ENCODE measurements around the gene RPS18. TPM values are rescaled to one million over a fixed set of nuclear protein-coding genes. Genes with fewer than 3 reads are reported as not detected.

Gene RPS18
- total and polyA plus RNA-seq, 2 of the 4 experiments (the other 2 are of a cell fraction) = 6,577 to 8,417 TPM

DNA sequence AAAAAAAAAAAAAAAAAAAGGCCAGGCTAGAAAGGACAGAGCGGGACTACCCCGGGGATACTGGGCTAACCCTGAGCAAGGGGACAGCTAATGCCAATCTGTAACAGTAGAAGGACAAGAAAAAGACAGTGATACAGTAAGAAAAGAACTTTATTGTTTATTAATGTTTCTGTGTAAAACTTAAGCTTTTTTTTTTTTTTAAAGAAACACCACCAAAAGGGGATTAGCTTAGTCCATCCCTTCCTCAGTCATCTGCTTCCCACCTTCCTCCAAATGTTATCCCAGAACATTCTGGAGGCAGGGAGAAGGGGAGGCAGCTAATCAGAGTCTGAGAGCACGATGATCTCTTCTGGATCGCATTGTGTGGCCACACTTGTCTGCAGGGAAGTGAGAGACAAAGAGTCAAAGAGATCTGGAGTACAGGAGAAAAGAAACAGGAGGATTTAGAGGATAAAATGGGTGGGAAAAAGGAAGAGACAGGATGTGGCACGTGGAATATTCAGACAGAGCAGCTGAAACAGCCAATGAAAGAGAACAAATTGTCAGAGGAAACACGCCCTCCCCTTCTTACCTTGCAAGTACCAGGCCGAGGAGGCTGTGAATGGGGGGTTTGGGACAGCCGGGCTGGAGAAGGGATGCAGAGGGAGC is 46.7 kb downstream of the RPS18 start (continued):
- no peak for TF ChIP-seq SMC3 (IDR thresholded peaks at IDR 0.05; ENCODE audit: low read depth, low read length)

DNA sequence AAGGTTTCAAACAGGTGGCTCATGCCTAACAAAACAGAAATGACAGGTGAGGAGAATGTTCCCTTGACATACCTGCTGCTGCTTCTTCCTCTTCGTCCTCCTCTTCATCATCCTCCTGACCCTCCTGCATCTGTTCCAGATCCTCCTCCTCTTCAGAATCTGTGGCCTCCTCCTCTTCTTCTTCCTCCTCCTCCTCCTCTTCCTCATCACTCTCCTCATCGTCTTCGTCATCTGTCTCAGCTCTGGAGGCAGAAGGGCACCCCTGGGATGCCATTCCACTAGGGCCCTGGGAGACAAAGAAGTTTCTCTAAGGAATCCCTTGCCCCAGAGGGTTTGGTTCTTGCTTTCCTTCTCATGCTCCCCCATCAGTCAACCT is 48.1 kb downstream of the RPS18 start:
- Histone ChIP-seq H2BK15ac (ENCODE audit: low read depth, low read length) (peak overlapping the region; percentile 86), H3K27me3 (ENCODE audit: control insufficient read depth, insufficient read depth, low read length) (no peaks in the 10 kb centered on the region), H3K9me1 (ENCODE audit: insufficient read depth, low read length) (peaks cover 22% of the 10 kb centered on the region), H3K18ac (ENCODE audit: low read depth, low read length) (peak overlapping the region; percentile 74), H3K4me1 (ENCODE audit: control insufficient read depth, insufficient read depth, low read length) (peaks cover 33% of the 10 kb centered on the region), H3K56ac (ENCODE audit: extremely low read depth, insufficient read depth, low read length) (peak overlapping the region; percentile 84), H2AFZ (replicated peaks; ENCODE audit: low read length, poor library complexity) (peak overlapping the region; percentile 71), H3K9me3 (ENCODE audit: control insufficient read depth, insufficient read depth, low read length) (no peaks in the 10 kb centered on the region), H2BK20ac (ENCODE audit: low read depth, low read length) (peak overlapping the region; percentile 77), H2AK5ac (ENCODE audit: low read depth, low read length) (peak overlapping the region; percentile 96), H4K91ac (ENCODE audit: insufficient read depth, low read depth, low read length) (peak overlapping the region; percentile 96), H3K23ac (ENCODE audit: low read depth, low read length) (peak overlapping the region; percentile 94), H3K4me3 (ENCODE audit: insufficient read depth, low read depth, low read length) (peak overlapping the region; percentile 25), H3K36me3 (ENCODE audit: control insufficient read depth, insufficient read depth, low read length) (peaks cover 28% of the 10 kb centered on the region), H3K27ac (ENCODE audit: insufficient read depth, low read length) (peak overlapping the region; percentile 98), H3K14ac (replicated peaks; ENCODE audit: low read depth, low read length) (peak overlapping the region; percentile 95), H3K4ac (ENCODE audit: low read depth, low read length) (peak overlapping the region; percentile 98), H2AK9ac (replicated peaks; ENCODE audit: low read depth, low read length, poor library complexity) (peak overlapping the region; percentile 98), H3K79me1 (ENCODE audit: low read depth in 1 of 2, low read length in 2 of 2) (peaks cover 30 to 64% of the 10 kb centered on the region in 2 experiments), H2BK5ac (ENCODE audit: low read depth, low read length, poor library complexity, severe bottlenecking) (peak overlapping the region; percentile 97), H4K5ac (ENCODE audit: low read depth, low read length) (peak overlapping the region; percentile 80), H4K20me1 (ENCODE audit: insufficient read depth, low read length) (peaks cover 10% of the 10 kb centered on the region), H4K8ac (ENCODE audit: low read depth in 2 of 2, low read length in 2 of 2) (peak overlapping the region; percentile 83 to 93), H2BK120ac (ENCODE audit: low read depth, low read length) (peak overlapping the region; percentile 89), H3K4me2 (ENCODE audit: low read depth, low read length) (peak overlapping the region; percentile 78), H3K9ac (ENCODE audit: low read depth, low read length) (peak overlapping the region; percentile 89)
- no TSS peak for BruUV-seq (replicated peaks)
- ChIA-PET CTCF (no interaction called here), POLR2A (ENCODE audit: unreplicated experiment) (no interaction called here)
- in situ Hi-C loops (cut with MboI; ENCODE audit: low sequenced_read_pairs) = no loop called here
- ATAC-seq (ENCODE audit: low read depth) (no peak), DNase-seq (no peak)
- WGBS, 2 experiments (ENCODE audit: extremely low coverage in 2 of 2, insufficient read length in 1 of 2) = 79% methylated on average over 3 of the region's 3 CpGs; no CpG with 5 or more reads in 1 of the 2 experiments
- TF ChIP-seq MAFK (IDR thresholded peaks at IDR 0.05; ENCODE audit: low read depth, low read length) (no peak), BHLHE40 (IDR thresholded peaks at IDR 0.05; ENCODE audit: low read depth, low read length) (no peak), RAD21 (IDR thresholded peaks at IDR 0.05; ENCODE audit: low read length) (no peak), POLR2A (IDR thresholded peaks at IDR 0.05; ENCODE audit: low read depth, low read length) (no peak), SMC3 (IDR thresholded peaks at IDR 0.05; ENCODE audit: low read depth, low read length) (no peak)
- TF ChIP-seq, protein P1, sequence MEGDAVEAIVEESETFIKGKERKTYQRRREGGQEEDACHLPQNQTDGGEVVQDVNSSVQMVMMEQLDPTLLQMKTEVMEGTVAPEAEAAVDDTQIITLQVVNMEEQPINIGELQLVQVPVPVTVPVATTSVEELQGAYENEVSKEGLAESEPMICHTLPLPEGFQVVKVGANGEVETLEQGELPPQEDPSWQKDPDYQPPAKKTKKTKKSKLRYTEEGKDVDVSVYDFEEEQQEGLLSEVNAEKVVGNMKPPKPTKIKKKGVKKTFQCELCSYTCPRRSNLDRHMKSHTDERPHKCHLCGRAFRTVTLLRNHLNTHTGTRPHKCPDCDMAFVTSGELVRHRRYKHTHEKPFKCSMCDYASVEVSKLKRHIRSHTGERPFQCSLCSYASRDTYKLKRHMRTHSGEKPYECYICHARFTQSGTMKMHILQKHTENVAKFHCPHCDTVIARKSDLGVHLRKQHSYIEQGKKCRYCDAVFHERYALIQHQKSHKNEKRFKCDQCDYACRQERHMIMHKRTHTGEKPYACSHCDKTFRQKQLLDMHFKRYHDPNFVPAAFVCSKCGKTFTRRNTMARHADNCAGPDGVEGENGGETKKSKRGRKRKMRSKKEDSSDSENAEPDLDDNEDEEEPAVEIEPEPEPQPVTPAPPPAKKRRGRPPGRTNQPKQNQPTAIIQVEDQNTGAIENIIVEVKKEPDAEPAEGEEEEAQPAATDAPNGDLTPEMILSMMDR (conservative IDR thresholded peaks at IDR 0.05; ENCODE audit: low read depth, low read length) = no peak
- intact Hi-C loops (cut with micrococcal nuclease) = no loop called here
- dilution Hi-C loops (cut with HindIII; ENCODE audit: low sequenced_read_pairs, unreplicated experiment) = no loop called here
